Endothelial cell of umbilical vein (primary cell): ENCODE data around the gene SPRY4.

Experiments used
- CTCF ChIP-seq, 2 donors: IDR thresholded peaks; 1 replicate in 1 of 2; 2 replicates in 1 of 2; pipeline ENCODE4 v1.5.1; 2011; ENCODE audit warnings: low read length in 2 of 2, mild to moderate bottlenecking in 2 of 2, moderate library complexity in 2 of 2, control low read depth in 1 of 2, inconsistent platforms in 1 of 2, low read depth in 1 of 2; ENCODE audit not compliant: insufficient read depth in 1 of 2; ENCODE audit errors: extremely low read depth in 1 of 2
- MYC ChIP-seq: IDR thresholded peaks from one replicate; pipeline ENCODE4 v1.6.1; 2011; ENCODE audit warnings: mild to moderate bottlenecking, low read depth, low read length

DNA sequence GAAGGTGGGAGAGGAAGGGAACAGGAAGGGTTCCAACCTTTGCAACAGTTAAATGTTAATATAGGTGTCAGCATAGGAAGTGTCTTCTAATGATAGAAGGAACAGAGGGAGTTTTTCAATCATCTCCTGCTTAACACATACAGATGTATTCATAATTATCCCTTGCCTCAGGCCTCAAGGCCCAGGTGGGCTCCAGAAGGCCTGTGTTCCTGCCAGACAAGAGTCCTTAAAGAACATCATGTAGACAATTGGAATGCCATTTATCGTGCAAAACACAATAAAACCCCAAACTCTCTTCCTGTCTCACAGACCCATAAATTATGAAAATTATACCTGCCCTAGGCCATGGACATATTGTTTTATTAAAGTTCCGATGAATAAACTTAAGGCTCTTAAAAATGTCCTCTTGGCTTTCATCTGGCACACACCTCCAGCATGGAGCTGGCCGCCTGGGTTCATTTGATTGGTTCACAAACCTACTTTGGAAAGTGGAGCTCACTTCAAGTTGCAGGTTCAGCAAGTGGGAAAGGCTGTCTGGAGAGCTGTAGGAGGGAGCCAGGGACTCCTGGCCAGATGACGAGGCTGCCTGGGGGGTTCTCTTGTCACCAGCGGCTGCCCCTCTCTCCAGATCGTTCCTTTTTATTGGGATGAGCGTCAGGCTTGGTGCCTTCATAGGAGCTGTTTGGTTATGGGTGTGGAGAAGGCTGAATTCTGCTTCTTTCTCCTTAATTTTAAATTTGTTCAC, 17.5 kb downstream of the SPRY4 start:
- TF ChIP-seq CTCF (IDR thresholded peaks at IDR 0.05; ENCODE audit: extremely low read depth in 1 of 2, insufficient read depth in 1 of 2, low read depth in 1 of 2, low read length in 2 of 2) (no peak), MYC (no peak)
